Endometrial microvascular endothelial cells (primary cell): ENCODE measurements around the gene ZMYND8. TPM values are rescaled to one million over a fixed set of nuclear protein-coding genes. Genes with fewer than 3 reads are reported as not detected.
"Not testable (repeated sequence)": the region's sequence is repeated elsewhere in the genome, so short reads cannot be mapped to it uniquely, and the experiment has no call there.

ENCODE experiments used
- in situ Hi-C: cut with HindIII; loops from 2 replicates; pipeline ENCODE4 v1.10.0; 2017; ENCODE audit warnings: low sequenced_read_pairs, low pct_unique_long_range_greater_than_20kb; ENCODE audit errors: inconsistent ontology term
- total RNA-seq: library from RNA; depleted of rRNA; stranded (reverse); fragments of >200 nt; gene quantifications from one replicate; pipeline ENCODE4 v1.2.3, GENCODE V29; 2015; ENCODE audit errors: inconsistent ontology term

Gene ZMYND8
- total RNA-seq, result 22.4 TPM

DNA sequence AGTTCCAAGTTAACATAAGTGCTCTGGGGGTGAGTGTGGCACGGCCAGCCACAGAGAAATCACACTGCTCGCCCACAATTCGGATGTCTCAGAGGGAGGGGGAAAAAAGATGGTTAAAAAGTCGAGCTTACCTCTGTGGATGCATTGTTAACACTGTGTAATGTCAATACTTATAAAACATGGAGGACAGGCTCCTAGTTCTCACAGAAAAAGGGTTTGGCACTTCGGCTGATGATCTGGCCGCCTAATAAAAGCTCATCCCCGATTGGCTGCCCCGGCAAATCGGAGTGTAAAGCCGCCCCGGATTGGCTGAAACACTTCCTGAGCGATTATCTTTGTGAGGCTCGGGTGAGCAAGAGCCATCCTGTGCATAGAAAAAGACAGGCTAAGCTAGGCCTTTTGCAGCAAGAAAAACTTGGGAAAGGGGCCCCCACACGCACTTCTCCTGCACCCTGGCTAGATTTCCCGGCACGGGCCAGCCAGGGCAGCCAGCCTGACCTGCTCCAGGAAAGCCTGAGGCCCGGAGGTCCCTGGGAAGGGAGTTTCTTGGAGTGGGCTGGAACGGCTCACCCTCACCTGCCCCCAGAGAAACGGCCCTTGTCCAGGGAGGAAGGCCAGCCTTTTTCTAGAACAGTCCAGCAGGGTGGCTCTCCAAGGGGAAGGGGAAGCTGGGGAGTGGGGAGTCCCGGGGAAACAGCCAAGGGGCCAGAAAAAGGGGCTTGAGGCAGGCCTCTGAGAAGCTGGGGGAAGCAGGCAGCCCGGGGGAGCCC, at the start of gene ZMYND8:
TSS of gene ZMYND8 (minus strand) at position 174 of the 770 bp plus-strand sequence. CDS start at position 145, 29 bp downstream.
- in situ Hi-C loops, result loop anchor here (25.0 kb wide), 1 partner anchor 256 kb away; no protein-coding TSS in a partner anchor

DNA sequence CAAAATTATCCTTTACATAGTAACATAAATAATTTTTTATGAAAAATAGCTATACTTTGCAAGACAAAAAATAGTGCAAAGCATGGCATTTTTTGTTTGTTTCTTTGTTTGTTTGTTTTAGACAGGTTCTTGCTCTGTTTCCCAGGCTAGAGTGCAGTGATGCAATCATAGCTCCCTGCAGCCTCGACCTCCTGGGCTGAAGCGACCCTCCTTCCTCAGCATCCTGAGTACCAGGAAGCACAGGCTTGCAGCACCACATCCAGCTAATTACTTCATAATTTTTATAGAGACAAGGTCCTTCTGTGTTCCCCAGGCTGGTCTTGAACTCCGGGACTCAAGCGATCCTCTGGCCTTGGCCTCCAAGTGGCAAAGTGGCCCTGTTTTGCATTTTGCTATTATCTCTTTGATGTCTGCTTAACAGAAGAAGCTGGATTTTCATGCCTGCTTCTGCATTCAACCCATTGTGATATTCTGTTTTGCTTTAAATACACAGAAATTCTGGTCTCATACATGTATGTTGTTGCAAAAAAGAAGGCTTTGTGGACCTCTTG, 49.4 kb upstream of the ZMYND8 start:
- in situ Hi-C loops, result no loop called here

DNA sequence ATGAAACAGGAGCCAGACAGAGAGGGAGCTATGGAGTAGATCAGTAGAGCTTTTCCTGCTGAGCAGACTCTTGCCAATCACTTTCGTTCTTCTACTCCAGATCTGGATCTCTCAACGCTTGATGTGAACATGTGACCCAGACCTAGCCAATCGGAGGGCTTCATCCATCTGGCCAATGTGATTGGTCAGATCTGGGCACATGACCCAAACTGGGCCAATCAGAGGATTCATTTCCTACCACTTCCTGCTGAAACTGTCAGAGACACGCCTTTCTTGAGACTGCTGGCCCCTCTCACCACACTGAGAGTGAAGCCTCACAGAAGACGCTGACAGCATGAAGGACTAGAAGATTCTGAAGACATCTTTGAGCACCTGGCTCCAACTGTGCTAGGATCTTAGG, 44.2 kb upstream of the ZMYND8 start:
- in situ Hi-C loops, result no loop called here

DNA sequence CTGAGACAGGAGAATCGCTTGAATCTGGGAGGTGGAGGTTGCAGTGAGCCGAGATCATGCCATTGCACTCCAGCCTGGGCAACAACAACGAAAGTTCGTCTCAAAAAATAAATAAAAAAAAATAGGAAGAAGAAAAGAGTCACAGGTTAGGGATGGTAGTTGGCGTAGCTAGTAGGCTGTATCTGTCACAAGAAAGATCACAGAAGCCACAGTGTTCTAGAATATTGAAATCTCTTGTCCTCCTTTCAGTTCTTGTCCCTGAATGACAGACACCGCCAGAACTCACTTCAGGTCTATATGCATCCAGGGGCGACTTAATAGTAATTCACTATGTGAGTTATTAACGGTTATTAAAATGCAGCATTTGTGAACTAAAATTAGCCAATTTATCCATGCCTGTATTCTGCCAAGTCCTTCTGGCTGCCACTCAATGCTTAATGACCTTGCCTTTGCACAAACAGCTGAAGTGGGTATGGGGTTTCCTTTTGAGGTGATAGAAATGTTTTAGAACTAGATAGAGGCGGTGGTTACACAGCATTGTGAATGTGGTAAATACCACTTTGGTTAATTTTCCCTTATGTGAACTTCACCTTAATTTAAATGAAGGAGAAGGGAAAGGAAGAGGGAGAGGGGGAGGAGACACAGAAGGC, 41.3 kb upstream of the ZMYND8 start:
- in situ Hi-C loops, result no loop called here

DNA sequence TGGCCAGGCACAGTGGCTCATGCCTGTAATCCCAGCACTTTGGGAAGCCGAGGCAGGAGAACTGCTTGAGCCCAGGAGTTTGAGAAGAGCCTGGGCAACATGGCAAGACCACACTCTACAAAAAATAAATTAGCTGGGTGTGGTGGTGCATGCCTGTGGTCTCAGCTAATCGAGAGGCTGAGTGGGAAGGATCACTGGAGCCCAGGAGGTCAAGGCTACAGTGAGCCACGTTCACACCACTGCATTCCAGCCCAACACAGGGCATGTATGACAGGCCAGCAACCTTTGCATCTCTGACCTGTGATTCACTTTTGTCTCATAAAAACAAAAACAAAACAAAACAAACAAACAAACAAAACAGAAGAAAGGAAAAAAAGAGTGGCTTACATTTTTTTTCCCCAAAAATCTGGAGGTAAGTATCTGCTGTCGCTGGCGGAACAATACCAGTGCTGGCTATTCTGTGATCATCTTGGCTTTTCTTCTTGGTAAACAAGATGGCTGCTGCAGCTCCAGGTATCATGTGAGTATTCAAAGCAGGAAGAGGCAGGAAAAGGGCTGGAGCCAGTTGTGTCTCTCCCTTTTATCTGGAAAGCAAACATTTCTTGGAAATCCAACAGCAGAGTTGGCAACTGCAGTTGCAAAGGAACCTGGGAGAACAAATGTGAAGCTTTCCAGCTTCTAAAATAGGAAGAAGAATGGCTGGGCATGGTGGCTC, 40.4 kb upstream of the ZMYND8 start:
- in situ Hi-C loops, result no loop called here

DNA sequence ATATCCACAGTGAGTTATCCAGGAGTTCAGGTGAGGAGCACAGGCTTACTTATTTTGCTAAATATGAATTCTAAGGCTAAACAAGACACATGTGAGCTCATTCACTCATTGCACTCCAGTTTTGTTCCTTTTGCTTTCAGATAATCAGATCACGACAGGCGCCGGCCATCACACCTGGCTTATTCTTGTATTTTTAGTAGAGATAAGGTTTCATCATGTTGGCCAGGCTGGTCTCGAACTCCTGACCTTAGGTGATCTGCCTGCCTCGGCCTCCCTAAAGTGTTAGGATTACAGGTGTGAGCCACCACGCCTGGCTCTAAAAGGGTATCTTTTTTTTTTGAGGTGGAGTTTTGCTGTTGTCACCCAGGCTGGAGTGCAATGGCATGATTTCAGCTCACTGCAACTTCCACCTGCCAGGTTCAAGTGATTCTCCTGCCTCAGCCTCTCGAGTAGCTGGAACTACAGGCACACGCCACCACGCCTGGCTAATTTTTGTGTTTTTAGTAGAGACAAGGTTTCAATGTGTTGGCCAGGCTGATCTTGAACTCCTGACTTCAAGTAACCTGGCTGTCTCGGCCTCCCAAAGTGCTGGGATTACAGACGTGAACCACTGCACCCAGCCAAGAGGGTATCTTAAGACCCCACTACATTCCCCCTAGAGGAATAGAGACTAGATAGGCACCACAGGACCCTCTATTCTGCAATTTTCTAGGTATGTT, 37.5 kb upstream of the ZMYND8 start:
- in situ Hi-C loops, result not testable (repeated sequence)

DNA sequence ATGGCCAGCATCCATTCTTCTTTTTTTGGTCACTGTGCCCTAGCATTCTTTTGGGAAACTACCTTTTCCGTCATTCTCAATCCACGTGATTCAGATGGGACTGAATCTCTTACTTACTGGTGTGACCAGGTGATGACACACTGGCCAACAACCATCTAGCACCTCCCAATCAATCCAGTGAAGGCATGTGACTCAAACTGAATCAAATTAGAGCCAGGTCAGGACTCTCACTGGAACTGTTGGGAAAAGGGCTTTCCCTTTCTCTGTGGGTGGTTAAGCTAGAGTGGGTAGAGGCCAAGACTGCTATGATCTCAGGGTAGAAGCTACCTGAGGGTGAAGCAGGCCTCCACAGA, 36.2 kb upstream of the ZMYND8 start:
- in situ Hi-C loops, result no loop called here

DNA sequence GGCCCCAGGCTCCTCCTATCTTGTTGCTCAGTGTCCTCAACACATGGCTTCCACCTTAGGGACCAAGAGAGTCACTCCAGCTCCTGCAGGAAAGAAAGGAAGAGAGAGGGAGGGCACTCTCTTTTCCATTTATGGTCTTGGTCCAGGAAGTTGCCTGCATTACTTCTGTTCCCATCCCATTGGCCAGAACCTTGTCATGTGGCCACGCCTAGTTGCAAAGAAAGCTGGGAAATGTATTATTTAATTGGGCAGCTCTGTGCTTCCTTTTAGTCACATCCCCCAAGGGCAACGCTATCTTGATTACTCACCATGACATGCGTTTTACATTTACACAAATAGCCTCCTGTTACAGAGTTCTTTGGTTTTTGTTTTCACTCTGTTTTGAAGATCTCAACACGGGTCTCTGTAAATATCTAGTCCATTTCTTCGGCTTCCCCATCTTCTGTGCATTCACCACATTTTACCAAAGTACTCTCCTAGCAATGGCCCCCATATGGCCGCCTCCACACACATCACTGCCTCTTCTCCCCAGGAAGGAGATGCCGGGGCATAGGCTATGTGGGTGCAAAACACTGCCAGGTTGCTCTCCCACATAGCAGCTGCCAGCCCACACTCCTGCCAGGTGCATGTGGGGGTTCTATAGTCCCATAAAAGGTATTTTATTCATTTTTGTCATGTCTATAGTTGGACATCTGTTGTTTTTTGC, 35.7 kb upstream of the ZMYND8 start:
- in situ Hi-C loops, result no loop called here

- in situ Hi-C loops, result no loop called here
Observed at GRCh38 chr20:47391276-47392010, 34.9 kb upstream of the ZMYND8 start.

DNA sequence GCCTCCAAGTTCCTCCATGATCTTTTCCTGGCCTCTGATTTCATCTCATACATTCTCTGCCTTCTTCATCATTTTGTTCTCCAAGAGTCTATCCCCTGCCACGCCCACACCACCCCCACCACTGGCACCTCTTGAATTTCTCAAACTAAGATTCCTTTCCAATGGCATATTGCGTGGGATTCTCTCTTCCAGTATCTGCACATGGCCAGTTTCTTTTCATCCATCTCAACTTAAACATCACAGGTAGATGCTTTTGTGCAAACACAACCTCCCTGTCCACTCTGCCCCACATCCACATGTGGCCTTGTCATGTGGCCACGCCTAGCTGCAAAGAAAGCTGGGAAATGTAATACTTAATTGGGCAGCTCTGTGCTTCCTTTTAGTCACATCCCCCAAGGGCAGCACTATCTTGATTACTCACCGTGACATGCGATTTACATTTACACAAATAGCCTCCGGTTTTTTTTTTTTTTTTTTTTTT, 33.4 kb upstream of the ZMYND8 start:
- in situ Hi-C loops, result loop anchor here (10.0 kb wide), 1 partner anchor 115 kb away; no protein-coding TSS in a partner anchor

GRCh38 chr20:47385968-47386367, 29.5 kb upstream of the ZMYND8 start:
- in situ Hi-C loops, result loop anchor here (10.0 kb wide), 1 partner anchor 111 kb away; no protein-coding TSS in a partner anchor

DNA sequence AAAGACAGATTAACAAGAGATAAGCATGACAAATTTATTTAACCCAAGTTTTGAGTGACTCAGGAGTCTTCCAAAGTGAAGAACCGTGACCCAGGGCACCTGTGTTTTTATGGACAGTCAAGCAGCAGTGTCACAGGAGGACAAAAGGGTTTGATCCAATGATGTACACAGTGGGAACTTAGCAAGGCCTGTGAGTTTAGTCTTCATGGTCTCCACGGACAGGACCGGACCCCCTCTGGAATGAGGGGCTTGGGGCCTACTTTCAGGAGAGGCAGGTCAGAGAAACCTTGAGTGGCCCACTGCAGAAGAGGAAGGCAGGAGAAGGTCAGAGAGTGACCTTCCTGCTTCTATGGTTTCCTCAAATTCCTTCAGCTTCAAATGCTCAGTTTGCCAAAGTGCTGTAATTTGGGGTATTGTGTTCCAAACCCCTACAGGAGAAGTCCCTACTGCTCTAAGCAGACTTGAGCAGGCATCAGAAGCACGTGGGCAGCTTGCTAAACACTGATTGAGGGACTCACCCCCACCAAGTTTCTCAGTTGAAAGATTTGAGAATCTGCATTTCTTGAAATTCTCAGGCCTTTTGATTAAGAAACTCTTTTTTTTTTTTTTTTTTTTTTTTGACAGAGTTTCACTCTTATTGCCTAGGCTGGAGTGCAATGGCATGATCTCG, 26.4 kb upstream of the ZMYND8 start:
- in situ Hi-C loops, result loop anchor here (5.0 to 10.0 kb wide), 2 partner anchors 66 to 108 kb away; no protein-coding TSS in a partner anchor

GRCh38 chr20:47380481-47380880, 24.0 kb upstream of the ZMYND8 start:
- in situ Hi-C loops, result loop anchor here (5.0 to 10.0 kb wide), 2 partner anchors 63 to 106 kb away; no protein-coding TSS in a partner anchor

DNA sequence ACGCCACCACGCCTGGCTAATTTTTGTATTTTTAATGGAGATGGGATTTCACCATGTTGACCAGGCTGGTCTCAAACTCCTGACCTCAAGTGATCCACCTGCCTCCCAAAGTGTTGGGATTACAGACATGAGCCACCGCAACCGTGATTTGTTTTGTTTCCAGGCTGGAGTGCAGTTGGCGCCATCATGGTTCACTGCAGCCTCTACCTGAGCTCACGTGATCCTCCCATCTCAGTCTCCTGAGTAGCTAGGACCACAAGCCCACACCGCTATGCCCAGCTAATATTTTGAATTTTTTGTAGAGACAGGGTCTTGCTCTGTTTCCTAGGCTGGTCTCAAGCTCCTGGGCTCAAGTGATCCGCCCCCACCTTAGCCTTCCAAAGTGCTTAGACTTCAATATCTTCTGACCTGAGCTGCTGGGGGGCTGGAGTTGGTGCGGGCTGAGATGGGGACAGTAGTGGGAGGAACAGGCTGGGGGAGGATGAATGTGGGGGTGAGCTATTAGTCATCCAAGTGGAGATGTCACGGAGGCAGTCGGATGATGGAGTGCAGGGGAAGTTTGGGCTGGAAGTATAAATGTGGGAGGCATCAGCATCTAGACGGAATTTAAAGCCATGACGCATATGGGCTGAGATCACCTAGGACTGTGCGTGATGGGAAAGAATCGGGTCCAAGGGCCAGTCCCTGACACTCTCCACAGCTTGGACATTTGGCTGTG, 23.1 kb upstream of the ZMYND8 start:
- in situ Hi-C loops, result loop anchor here (5.0 to 10.0 kb wide), 2 partner anchors 62 to 105 kb away; no protein-coding TSS in a partner anchor

- in situ Hi-C loops, result no loop called here
Observed at GRCh38 chr20:47377122-47377722, 20.7 kb upstream of the ZMYND8 start.
